Cerebellar nuclear complex (tissue), 1 donor: ENCODE results near the gene RALGAPA1.
"Not testable (repeated sequence)": the region's sequence is repeated elsewhere in the genome, so short reads cannot be mapped to it uniquely, and the experiment has no call there.

Experiments
- DNase-seq, 2 experiments: peaks; one replicate each; lab custom pipeline; 2025; lab: John Stamatoyannopoulos, UW

RALGAPA1 gene

DNA sequence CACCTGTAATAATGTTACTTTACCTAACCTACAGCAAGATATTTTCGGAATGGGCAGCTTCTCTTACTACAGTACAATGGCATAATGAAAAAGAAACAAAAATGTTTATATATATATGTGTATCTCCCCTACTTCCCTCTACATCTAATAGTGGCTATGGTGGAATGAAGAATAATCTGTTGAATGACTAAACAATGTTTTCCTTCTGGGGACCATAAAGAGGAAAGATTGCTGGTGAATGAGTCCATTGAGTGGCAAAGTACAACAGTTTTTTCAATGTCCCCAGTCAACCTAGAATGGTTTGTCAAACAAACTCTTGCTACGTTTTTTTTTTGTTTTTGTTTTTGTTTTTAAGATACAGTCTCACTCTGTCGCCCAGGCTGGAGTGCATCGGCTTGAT is 47.2 kb downstream of the RALGAPA1 start:
- DNase-seq, result no peak

DNA sequence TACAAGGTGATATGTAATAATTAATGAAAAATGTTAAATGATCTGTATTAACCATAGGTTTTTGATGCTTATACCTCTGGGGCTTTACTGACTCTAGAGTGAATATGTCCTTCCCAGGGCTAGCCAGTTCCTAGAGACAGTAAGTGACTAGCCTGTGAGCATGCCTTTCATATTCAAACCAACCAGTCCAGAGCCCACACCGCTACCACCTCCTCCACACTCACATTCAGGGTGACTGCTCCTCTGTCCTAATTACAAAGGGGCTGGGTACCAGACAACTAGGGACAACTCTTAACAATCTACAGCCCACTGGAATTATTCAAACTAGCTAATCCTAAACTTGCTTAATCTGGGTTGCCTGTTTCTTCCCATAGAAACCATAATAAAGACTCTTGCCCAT is 49.0 kb downstream of the RALGAPA1 start:
- DNase-seq, result no peak

DNA sequence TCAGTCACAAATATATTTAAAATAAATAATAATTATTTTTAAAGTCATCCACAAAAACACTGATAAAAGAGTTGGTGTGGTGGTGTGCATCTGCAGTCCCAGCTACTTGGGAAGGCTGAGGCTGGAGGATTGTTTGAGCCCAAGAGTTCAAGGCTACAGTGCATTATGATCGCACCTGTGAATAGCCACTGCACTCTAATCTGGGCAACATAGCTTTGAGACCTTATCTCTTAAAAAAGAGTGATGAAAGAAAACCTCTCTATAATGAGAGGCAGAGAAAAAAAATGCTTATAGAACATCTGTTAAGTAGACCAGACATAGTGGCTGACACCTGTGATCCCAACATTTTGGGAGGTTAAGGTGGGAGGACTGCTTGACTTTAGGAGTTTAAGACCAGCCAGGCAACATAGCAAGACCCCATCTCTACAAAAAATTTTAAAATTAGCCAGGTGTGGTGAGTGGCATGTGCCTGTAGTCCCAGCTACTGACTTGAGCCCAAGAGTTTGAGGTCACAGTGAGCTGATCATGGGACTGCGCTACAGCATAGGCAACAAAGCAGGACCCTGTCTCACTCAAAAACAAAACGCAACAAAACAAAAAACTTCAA is 50.5 kb downstream of the RALGAPA1 start:
- no peak for DNase-seq

DNA sequence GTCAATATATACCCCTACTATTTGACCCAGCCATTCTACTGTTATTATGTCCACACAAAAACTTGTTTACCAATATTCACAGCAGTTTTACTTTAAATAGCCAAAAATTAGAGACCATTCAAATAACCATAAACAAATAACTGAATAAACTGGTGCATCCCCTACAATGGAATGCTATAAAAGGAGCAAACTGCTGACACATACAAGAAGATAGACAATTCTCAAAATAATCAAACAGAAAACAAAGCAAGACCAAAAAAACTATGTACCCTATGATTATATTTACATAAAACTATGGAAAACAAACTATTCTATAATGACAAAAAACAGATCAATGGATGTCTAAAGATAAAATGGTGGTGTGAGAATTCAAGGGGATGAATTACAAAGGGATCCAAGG is 54.4 kb downstream of the RALGAPA1 start:
- no peak for DNase-seq

- DNase-seq, result no peak
These were observed 56.7 kb downstream of the RALGAPA1 start for GRCh38 chr14:35752380-35752779.

GRCh38 chr14:35750202-35750904 is 58.7 kb downstream of the RALGAPA1 start:
- DNase-seq, result no peak

DNA sequence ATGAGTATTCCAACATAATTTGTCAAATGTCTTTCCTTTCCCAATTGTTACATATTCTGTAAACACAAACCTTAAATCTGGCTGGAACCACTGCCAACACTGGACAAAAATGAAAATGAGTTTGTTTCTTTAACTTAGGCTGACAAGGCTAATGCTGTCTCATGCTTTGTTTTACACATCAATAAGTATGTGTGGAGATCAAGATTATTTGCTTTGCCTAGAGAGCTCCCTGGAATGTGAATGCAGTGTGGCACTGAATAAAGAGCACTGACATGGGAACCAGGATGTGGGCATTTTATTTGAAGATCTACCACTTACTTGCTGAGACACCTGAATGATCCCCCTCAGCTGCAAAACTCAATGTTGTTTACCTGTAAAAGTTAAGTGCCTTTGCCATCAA is 61.7 kb downstream of the RALGAPA1 start:
- DNase-seq, result no peak

DNA sequence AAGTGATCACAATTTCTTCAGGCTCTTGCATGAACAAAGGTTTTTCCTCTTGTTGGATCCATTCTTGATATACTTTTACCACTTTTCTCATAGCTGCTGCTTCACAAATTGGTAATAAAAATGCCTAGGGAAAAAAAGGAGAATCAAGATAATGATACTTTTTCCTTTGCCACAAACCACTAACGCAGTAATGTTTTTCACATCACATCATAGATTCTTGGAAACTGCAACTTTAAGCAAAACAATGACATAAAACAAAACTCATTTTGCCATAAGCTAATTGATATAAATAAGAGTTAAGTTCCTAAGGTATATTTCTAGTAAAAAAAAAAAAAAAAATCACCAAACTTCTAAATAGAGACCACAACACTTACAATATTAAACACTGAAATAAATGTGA is 66.7 kb downstream of the RALGAPA1 start:
- DNase-seq, result no peak

DNA sequence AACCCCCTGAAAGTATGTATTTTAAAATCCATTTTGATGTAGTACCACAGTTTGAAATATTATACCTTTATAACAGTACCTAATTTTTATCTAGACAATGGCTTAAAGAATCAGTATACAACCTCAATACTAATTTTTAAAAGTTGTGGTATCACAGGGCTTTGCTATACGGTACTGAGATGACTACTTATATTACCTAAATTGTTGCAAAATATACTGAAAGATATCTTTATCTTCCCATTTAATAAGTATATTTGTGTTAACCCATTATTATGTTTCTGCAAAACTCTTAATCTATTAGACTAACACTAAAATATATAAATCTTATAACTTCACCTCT is 67.1 kb downstream of the RALGAPA1 start:
- DNase-seq, result no peak

DNA sequence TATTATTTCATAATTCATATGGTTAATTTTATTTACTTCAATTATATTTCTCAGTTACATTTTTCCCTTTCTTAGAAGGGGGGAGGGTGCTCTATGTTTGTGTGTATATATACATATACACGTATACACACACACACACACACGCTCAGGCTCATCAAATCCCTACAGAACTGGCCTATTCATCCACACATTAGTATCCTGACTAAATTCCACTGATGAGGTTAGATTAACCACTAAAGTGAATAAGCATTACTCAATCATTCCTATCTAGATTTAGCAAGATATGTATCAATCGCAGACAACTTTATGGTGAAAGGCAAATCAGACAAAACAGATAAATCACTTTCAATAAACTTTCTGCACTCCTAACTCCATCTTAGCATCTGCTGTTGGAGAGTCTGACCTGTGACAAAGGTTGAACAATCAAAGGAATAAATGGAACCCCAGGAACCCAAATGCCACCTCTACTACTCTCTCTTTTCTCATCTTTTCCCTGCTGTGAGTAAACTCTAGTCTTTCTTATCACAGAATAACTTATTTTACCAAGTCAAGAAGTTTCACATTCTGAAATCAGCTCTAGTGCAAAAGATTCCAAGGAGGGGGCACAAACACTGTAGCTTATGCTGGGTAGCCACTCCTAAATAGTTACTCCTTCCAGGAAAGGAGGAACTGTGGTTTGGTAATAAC is 67.6 kb downstream of the RALGAPA1 start:
- no peak for DNase-seq

GRCh38 chr14:35740215-35740614 is 68.9 kb downstream of the RALGAPA1 start:
- DNase-seq, result no peak

- not testable (repeated sequence) for DNase-seq
These were observed 73.9 kb downstream of the RALGAPA1 start for GRCh38 chr14:35735163-35735562.

DNA sequence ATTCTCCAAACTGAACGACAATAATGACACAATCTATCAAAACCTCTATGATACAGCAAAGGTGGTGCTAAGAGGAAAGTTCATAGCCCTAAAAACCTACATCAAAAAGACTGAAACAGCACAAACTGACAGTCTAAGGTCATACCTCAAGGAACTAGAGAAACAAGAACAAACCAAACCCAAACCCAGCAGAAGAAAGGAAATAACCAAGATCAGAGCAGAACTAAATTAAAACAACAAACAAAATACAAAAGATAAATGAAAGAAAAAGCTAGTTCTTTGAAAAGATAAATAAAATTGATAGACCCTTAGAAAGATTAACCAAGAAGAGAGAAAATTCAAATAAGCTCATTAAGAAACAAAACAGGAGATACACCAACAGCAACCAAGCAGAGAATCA is 75.6 kb downstream of the RALGAPA1 start:
- not testable (repeated sequence) for DNase-seq

GRCh38 chr14:35730871-35731270 is 78.2 kb downstream of the RALGAPA1 start:
- DNase-seq, result no peak

DNA sequence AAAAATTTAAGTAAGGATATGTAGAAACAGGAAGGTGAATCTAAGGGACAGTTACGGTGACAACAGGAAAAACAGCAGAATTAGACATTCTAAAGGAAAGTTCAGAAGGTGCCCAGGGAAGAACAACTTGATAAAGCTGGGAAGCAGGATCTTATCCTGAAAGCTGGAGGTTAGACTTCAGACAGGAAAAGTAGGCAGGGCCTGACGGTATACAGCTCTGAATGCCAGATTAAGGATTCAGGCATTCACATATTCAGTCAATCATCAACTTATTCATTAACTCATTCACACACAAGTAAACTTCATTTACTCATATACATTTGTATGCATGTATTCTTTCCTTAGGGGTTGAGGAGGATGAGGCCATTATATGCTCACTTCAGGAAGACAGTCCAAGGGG is 81.3 kb downstream of the RALGAPA1 start:
- DNase-seq, result no peak

DNA sequence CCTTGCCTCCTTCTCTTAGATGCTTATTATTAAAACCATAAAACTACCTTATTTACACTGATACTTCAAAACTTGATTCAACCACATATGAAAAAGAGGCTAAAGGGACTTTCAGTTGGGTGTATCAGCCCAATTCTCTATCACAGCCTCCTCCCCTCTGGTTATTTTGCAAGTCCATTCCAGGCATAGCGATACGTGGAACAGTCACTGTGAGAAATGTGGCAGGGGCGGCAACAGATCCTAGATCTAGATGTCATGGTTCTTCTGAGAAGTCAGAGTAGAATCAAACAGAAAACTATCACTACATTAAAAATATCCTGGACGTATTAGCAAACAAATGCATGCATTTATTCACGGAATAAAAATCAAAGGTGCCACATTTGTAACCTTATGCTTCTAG is 83.2 kb downstream of the RALGAPA1 start:
- no peak for DNase-seq

DNA sequence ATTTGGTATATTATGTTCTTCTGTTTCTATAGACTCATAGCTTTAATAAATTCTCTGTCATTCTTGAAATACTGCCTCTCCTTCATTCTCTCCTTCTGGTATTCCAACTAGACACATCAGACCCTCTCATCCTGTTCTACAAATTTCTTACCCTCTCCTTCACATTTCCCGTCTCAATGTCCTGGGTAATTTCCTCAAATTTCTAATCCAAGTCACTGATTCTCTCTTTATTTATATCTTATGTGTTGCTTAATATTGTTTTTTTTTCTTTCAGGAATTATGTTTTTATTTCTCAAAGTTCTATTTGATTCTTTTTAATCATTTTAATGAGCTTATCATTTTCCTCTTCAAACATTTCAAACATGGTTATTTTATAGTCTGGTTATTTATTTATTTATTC is 94.0 kb downstream of the RALGAPA1 start:
- no peak for DNase-seq

- DNase-seq, result no peak
These were observed 96.6 kb downstream of the RALGAPA1 start for GRCh38 chr14:35712466-35712865.

- no peak for DNase-seq
These were observed 101.0 kb downstream of the RALGAPA1 start for GRCh38 chr14:35708062-35708461.

DNA sequence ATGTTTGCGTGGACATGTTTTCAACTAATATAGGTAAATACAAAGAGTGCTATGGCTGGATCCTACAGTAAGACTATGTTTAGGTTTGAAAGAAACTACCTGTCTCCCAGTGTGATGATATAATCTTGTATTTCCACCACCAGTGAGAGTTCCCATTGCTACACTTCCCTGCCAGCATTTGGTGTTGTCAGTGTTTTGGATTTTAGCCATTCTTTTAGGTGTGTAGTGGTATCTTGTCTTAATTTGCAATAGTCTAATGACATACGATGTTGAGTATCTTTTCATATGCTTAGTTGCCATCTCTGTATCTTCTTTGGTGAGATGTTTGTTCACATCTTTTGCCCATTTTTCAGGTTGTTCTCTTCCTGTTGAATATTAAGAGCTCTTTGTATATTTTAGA is 103.5 kb downstream of the RALGAPA1 start:
- DNase-seq, result no peak

DNA sequence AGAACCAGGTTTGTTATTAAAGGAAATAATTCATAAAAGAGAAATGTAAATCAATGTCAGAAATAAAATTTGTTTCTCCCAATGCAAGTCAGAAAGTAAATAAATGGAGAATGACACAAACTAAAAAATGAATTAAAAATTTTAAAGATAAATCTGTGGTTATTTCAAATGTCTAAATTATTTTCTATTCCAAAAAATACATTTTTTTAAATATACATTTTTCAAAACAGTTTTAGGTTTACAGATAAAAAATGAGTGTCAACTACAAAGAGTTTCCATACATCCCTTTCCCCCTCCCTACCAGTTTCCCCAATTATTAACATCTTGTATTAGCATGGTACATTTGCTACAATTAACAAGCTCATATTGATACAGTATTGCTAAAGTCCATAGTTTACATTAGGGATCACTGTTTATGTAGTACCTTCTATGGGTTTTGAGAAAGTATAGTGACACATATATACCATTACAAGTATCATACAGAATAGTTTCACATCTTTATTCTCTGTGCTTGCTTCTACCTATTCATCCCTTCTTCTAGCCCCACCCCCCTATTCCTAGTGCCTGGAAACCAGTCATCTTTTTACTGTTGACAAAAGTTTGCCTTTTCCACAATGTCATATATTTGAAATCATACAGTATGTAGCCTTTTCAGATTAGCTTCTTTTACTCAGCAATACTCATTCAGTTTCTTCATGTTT is 104.2 kb downstream of the RALGAPA1 start:
- DNase-seq, result no peak

DNA sequence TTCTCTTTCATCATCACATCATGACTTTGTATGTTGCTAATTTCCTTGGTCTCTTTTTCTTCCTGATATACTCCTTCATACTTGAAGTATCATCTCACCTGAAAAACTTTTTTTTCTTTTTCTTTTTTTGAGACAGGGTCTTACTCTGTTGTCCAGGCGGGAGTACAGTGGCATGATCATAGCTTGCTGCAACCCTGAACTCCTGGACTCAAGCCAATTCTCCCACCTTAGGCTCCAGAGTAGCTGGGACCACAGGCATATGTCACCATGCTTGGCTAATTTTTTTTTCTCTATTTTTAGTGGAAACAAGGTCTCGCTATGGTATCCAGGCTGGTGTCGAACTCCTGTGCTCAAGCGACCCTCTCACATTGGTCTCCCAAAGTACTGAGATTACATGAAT is 107.6 kb downstream of the RALGAPA1 start:
- DNase-seq, result no peak
